ENCODE data around the gene TNK2.

The TNK2 gene

DNA sequence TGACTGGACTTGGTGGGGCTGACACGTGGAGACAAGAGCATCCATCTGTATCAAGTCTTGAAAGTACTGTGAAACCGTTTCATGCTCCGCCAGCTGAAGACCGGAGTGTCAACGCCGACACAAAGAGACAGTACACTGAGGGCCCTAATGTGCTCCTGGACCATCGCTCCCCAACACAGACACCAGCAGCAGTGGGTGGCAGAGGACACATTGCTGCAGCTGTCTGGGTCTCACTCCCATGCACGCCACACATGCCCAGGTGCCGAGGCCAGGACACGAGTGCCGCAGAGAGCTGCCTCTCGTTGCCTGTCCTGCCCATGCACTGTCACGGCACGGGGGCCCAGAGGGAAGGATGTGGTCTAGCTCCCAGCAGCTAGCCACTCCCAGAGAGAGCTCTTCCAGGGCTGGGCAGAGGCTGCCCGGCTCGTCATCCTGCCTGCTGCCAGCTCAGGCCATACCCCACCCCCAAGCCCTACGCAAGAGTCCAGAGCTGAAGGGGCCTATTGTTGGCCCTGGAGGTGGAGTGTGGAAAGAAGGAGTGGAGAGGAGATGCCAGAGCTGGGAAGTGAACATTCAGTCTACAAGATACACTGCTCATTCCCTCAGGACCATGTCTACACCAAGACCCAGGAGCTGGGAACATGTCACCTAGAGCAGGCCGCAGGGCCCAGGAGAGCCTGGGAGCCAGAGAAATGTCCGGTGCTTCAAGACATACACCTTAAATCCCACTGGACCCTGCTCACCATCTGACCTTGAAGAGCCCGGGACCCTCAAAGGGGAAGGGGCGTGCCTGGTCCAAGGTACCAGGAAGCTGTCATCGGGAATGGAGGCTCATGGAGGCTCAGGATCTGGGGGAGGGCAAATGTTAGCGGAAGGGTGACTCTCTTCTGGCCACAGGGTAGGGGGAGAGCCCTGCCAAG lies 7.7 kb downstream of the TNK2 start:
- H3K4me3 ChIP-seq (ENCODE audit: low read depth, low read length) = no peak overlapping the region
- no peak for TF ChIP-seq CTCF (IDR thresholded peaks at IDR 0.05; ENCODE audit: low read depth, low read length)

DNA sequence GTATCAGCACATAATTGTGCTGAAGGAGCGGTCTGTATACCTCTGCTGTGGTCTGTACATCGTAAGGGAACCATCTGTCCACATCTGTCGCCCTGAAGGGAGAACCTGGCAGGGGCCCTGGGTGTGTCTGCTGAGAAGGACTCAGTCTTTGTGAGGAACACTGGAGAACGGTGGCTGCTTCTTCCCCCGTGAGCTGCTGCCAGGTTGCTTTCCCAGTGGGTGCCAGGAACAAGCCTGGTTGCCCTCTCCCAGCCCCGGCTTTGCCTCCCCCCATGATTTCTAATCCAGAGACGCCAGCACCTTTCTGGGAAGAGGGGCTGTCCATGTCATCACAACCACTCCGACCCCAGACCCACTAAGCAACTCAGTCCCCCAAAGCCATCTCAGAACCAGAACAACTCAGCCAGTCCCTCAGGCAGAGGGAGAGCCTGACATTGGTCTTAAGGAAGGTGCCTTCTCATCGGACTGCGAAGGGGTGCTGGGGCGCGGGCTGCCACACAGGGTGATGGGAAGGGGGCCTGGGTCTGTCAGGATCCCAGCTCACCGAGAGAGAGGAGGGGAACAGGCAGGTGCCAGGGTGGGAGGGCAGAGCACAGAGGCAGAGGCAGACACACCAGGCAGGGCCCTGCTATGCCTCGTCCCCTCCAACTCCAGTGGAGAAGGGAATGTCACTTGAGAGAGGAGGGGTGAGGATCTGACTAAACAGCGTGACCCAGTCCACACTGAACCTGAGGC lies 8.5 kb downstream of the TNK2 start:
- no peak for TF ChIP-seq CTCF (IDR thresholded peaks at IDR 0.05; ENCODE audit: low read depth, low read length)
- no peak overlapping the region for H3K4me3 ChIP-seq (ENCODE audit: low read depth, low read length)

- TF ChIP-seq CTCF (IDR thresholded peaks at IDR 0.05; ENCODE audit: low read depth, low read length) = no peak
- no peak overlapping the region for H3K4me3 ChIP-seq (ENCODE audit: low read depth, low read length)
Observed at GRCh38 chr3:195897853-195898415, 10.4 kb downstream of the TNK2 start.

GRCh38 chr3:195897081-195897852 lies 11.1 kb downstream of the TNK2 start:
- peak overlapping the region; percentile 5; the same call in 1 of the 2 replicates for H3K4me3 ChIP-seq (ENCODE audit: low read depth, low read length)
- TF ChIP-seq CTCF (IDR thresholded peaks at IDR 0.05; ENCODE audit: low read depth, low read length) = no peak

DNA sequence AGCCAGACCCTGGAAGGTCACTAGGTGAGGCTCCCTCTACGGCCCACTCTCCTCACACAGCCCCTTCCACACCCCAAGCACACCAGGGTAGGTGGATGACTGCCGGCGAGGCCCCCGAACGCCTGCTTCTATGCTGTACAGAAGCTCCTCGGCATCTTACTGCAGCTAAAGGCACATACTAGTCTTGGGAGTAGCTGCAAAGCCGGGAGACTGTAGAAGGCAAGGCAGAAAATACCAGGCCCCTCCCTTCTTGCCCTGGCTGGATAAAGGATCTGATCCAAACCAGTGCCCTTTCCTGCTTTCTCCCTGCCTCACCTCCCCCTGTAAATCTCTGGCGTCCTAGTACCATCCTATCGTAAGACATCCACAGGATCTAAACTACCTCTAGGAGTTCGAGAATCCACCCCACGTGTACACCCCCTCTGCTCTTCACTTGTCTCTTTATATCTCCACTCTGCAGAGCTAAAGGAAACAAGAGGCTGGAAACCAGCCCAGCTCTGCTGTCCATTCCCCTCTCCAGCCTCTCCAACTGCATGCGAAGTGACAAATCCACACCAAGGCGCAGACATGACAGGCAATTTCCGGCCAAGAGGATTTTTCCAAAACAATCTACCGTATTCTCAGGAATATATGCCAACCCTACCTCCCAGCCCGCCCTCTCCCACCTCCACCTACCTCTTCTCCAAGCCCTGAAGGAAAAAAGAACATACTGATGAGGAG lies 11.8 kb downstream of the TNK2 start:
- TF ChIP-seq CTCF (IDR thresholded peaks at IDR 0.05; ENCODE audit: low read depth, low read length) = no peak
- H3K4me3 ChIP-seq (ENCODE audit: low read depth, low read length) = peak overlapping the region; percentile 73

DNA sequence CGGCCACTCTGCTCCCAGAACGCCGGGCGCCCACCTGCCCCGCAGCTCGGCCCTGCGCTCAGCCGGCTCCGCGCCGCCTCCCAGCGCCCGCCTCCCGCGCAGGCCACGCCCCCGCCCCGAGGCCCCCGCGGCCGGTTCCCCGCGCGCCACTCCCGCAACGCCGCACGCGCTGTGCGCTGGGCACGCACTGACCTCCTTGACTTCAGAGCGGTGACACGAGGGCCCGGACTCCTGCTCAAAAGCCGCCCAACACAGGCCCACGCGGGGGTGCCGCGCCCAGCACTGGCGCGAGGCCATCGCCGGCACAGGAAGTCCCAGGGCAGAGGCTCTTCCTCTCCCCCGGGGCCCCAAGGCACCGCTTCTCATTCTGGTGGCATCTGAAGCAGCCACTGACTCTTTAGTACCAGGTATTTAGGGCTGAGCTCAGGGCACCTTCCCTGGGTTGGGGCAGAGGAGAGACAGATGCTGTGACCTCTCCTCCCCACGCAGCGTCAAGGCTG lies 12.4 kb downstream of the TNK2 start:
- H3K4me3 ChIP-seq (ENCODE audit: low read depth, low read length) = peak overlapping the region; percentile 73
- no peak for TF ChIP-seq CTCF (IDR thresholded peaks at IDR 0.05; ENCODE audit: low read depth, low read length)

Data from WI38 (cell line).